ENCODE data around the gene NSD2.
A peak's percentile ranks its signal among the peaks of the same experiment; 100 is the strongest.
"Not testable (repeated sequence)": the region's sequence is repeated elsewhere in the genome, so short reads cannot be mapped to it uniquely, and the experiment has no call there.

Gene NSD2

GRCh38 chr4:2008921-2009650 is 137.9 kb downstream of the NSD2 start, which contains the start of gene NELFA:
Gene NELFA, minus strand, starts transcription at chr4:2008974. Its CDS starts 15 bp downstream, at chr4:2008959.
- DNase-seq (ENCODE audit: low read depth): peak; percentile 84
- H3K4me3 ChIP-seq (ENCODE audit: low read depth, low read length): peak within 1 kb of the TSS; percentile 79
- peak; percentile 5 for TF ChIP-seq CTCF (IDR thresholded peaks at IDR 0.05; ENCODE audit: low read depth, low read length, missing control alignments)

- peak overlapping the region; percentile 79 for H3K4me3 ChIP-seq (ENCODE audit: low read depth, low read length)
- TF ChIP-seq CTCF (IDR thresholded peaks at IDR 0.05; ENCODE audit: low read depth, low read length, missing control alignments): no peak
- peak; percentile 7 for DNase-seq (ENCODE audit: low read depth)
These were observed 138.5 kb downstream of the NSD2 start for GRCh38 chr4:2009651-2010233.

- no peak for TF ChIP-seq CTCF (IDR thresholded peaks at IDR 0.05; ENCODE audit: low read depth, low read length, missing control alignments)
- H3K4me3 ChIP-seq (ENCODE audit: low read depth, low read length): no peak overlapping the region
- DNase-seq (ENCODE audit: low read depth): no peak
These were observed 140.4 kb downstream of the NSD2 start for GRCh38 chr4:2011583-2011982.

- no peak for DNase-seq (ENCODE audit: low read depth)
- TF ChIP-seq CTCF (IDR thresholded peaks at IDR 0.05; ENCODE audit: low read depth, low read length, missing control alignments): no peak
- no peak overlapping the region for H3K4me3 ChIP-seq (ENCODE audit: low read depth, low read length)
These were observed 143.8 kb downstream of the NSD2 start for GRCh38 chr4:2015008-2015407.

GRCh38 chr4:2021358-2022018 is 150.3 kb downstream of the NSD2 start:
- DNase-seq (ENCODE audit: low read depth); H3K4me3 ChIP-seq (ENCODE audit: low read depth, low read length): not testable (repeated sequence)

GRCh38 chr4:2024683-2025082 is 153.5 kb downstream of the NSD2 start:
- DNase-seq (ENCODE audit: low read depth): no peak
- H3K4me3 ChIP-seq (ENCODE audit: low read depth, low read length): no peak overlapping the region
- TF ChIP-seq CTCF (IDR thresholded peaks at IDR 0.05; ENCODE audit: low read depth, low read length, missing control alignments): no peak

GRCh38 chr4:2025817-2026216 is 154.6 kb downstream of the NSD2 start:
- DNase-seq (ENCODE audit: low read depth): no peak
- TF ChIP-seq CTCF (IDR thresholded peaks at IDR 0.05; ENCODE audit: low read depth, low read length, missing control alignments): no peak
- no peak overlapping the region for H3K4me3 ChIP-seq (ENCODE audit: low read depth, low read length)

- H3K4me3 ChIP-seq (ENCODE audit: low read depth, low read length); DNase-seq (ENCODE audit: low read depth): not testable (repeated sequence)
These were observed 155.9 kb downstream of the NSD2 start for GRCh38 chr4:2027120-2027519.

GRCh38 chr4:2031161-2031560 is 160.0 kb downstream of the NSD2 start:
- not testable (repeated sequence) for DNase-seq (ENCODE audit: low read depth); H3K4me3 ChIP-seq (ENCODE audit: low read depth, low read length)

All from GM12864 (cell line).